ENCODE results near the gene WNT4. TPM values are rescaled to one million over a fixed set of nuclear protein-coding genes. Genes with fewer than 3 reads are reported as not detected.
A peak's percentile ranks its signal among the peaks of the same experiment; 100 is the strongest.

Gene WNT4
- total RNA-seq, 2 donors from 2014 or later, result 0.44 TPM; not detected in 1

- no peaks in the 10 kb centered on the region for H3K36me3 ChIP-seq (ENCODE audit: control insufficient read depth, insufficient read depth, low read length)
- peaks cover 25% of the 10 kb centered on the region for H3K27me3 Mint-ChIP-seq (ENCODE audit: insufficient read depth)
- H3K4me3 ChIP-seq (ENCODE audit: low read length), result no peak overlapping the region
- no peak overlapping the region for H3K27ac ChIP-seq (ENCODE audit: low read depth, low read length)
- peak; percentile 26 for DNase-seq
- no peaks in the 10 kb centered on the region for H3K9me3 ChIP-seq (ENCODE audit: control insufficient read depth, low read length)
- no peak for TF ChIP-seq CTCF (conservative IDR thresholded peaks at IDR 0.05)
- H3K9ac ChIP-seq (ENCODE audit: extremely low read depth, low read length, poor library complexity, severe bottlenecking), result no peak overlapping the region
- H3K4me1 ChIP-seq (ENCODE audit: control insufficient read depth, insufficient read depth, low read length), result peaks cover 18% of the 10 kb centered on the region
- no peaks in the 10 kb centered on the region for H3K9me3 Mint-ChIP-seq
- peaks cover 27% of the 10 kb centered on the region for H3K4me1 Mint-ChIP-seq
- H3K36me3 Mint-ChIP-seq (ENCODE audit: low read depth), result no peaks in the 10 kb centered on the region
- WGBS, 2 experiments (ENCODE audit: insufficient coverage in 1 of 2, insufficient read length in 1 of 2), result 79 to 83% methylated on average over 6 of the region's 6 CpGs
- no peaks in the 10 kb centered on the region for H3K27me3 ChIP-seq (ENCODE audit: control insufficient read depth, insufficient read depth, low read length, poor library complexity, severe bottlenecking)
- no peak overlapping the region for H3K27ac Mint-ChIP-seq
- H3K4me3 Mint-ChIP-seq, result no peak overlapping the region
These were observed 8.0 kb upstream of the WNT4 start for GRCh38 chr1:22150923-22151322.

GRCh38 chr1:22142315-22143064, 407 bp downstream of the WNT4 start:
- DNase-seq, result peak; percentile 80
- H3K36me3 Mint-ChIP-seq (ENCODE audit: low read depth), result no peaks in the 10 kb centered on the region
- peaks cover 12% of the 10 kb centered on the region for H3K4me1 Mint-ChIP-seq
- no peaks in the 10 kb centered on the region for H3K9me3 ChIP-seq (ENCODE audit: control insufficient read depth, low read length)
- no peak overlapping the region for H3K27ac Mint-ChIP-seq
- H3K4me3 ChIP-seq (ENCODE audit: low read length), result peak overlapping the region; percentile 68
- H3K4me3 Mint-ChIP-seq, result peak overlapping the region; percentile 44
- no peak overlapping the region for H3K27ac ChIP-seq (ENCODE audit: low read depth, low read length)
- H3K9me3 Mint-ChIP-seq, result no peaks in the 10 kb centered on the region
- H3K36me3 ChIP-seq (ENCODE audit: control insufficient read depth, insufficient read depth, low read length), result no peaks in the 10 kb centered on the region
- H3K9ac ChIP-seq (ENCODE audit: extremely low read depth, low read length, poor library complexity, severe bottlenecking), result no peak overlapping the region
- H3K27me3 ChIP-seq (ENCODE audit: control insufficient read depth, insufficient read depth, low read length, poor library complexity, severe bottlenecking), result peaks cover 32% of the 10 kb centered on the region
- TF ChIP-seq CTCF (conservative IDR thresholded peaks at IDR 0.05), result peak; percentile 16
- peaks cover 11% of the 10 kb centered on the region for H3K4me1 ChIP-seq (ENCODE audit: control insufficient read depth, insufficient read depth, low read length)
- peaks cover 32% of the 10 kb centered on the region for H3K27me3 Mint-ChIP-seq (ENCODE audit: insufficient read depth)
- WGBS, 2 experiments (ENCODE audit: insufficient coverage in 1 of 2, insufficient read length in 1 of 2), result 0 to 1% methylated on average over 40 to 102 of the region's 102 CpGs

- H3K36me3 Mint-ChIP-seq (ENCODE audit: low read depth), result no peaks in the 10 kb centered on the region
- no peaks in the 10 kb centered on the region for H3K9me3 ChIP-seq (ENCODE audit: control insufficient read depth, low read length)
- H3K9me3 Mint-ChIP-seq, result no peaks in the 10 kb centered on the region
- H3K36me3 ChIP-seq (ENCODE audit: control insufficient read depth, insufficient read depth, low read length), result no peaks in the 10 kb centered on the region
- H3K4me3 ChIP-seq (ENCODE audit: low read length), result peak overlapping the region; percentile 68
- no peak overlapping the region for H3K27ac ChIP-seq (ENCODE audit: low read depth, low read length)
- DNase-seq, result peak; percentile 75
- H3K27me3 ChIP-seq (ENCODE audit: control insufficient read depth, insufficient read depth, low read length, poor library complexity, severe bottlenecking), result peaks cover 32% of the 10 kb centered on the region
- TF ChIP-seq CTCF (conservative IDR thresholded peaks at IDR 0.05), result no peak
- WGBS, 2 experiments (ENCODE audit: insufficient coverage in 1 of 2, insufficient read length in 1 of 2), result 12 to 16% methylated on average over 17 to 28 of the region's 28 CpGs
- no peak overlapping the region for H3K9ac ChIP-seq (ENCODE audit: extremely low read depth, low read length, poor library complexity, severe bottlenecking)
- peak overlapping the region; percentile 44 for H3K4me3 Mint-ChIP-seq
- H3K4me1 ChIP-seq (ENCODE audit: control insufficient read depth, insufficient read depth, low read length), result peaks cover 11% of the 10 kb centered on the region
- H3K27me3 Mint-ChIP-seq (ENCODE audit: insufficient read depth), result peaks cover 32% of the 10 kb centered on the region
- peaks cover 18% of the 10 kb centered on the region for H3K4me1 Mint-ChIP-seq
- no peak overlapping the region for H3K27ac Mint-ChIP-seq
These were observed 1.2 kb downstream of the WNT4 start for GRCh38 chr1:22141554-22142314.
